Raji (cell line): ENCODE data around the gene DNASE1.
A peak's percentile ranks its signal among the peaks of the same experiment; 100 is the strongest.

Experiments
- POLR2A ChIP-seq: IDR thresholded peaks from 2 replicates; pipeline ENCODE4 v1.6.1; 2011; ENCODE audit warnings: low read depth, low read length, control low read depth; ENCODE audit not compliant: insufficient read depth

DNASE1 gene

DNA sequence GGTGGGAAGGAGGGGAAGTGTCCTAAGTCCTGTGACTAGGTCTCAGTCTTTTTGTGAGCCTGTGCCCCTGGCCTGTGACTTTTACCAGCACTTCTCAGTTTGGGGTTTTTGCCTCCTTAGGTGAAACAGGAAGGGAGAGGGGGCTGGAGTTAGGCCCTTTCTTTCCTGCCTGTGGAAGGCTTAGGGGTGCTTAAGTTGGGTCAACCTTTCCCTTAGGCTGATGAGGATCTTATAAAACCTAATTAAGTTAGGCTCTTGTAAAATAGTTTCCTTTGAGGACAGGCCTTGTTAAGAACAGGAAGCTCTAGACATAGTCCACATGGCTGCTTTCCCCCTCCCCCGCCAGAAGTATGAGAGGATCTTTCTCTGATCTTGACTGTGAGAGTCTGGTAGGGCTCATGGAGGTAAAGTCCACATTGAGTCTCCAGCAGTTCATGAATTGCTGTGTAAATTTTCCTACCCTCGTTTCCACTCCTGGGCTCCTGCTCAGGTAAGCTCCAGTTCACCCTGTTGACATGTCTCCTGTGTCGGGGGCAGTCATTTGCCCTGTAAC is 17.0 kb upstream of the DNASE1 start:
- TF ChIP-seq POLR2A: peak; percentile 26; the same call in 1 of the 2 replicates

DNA sequence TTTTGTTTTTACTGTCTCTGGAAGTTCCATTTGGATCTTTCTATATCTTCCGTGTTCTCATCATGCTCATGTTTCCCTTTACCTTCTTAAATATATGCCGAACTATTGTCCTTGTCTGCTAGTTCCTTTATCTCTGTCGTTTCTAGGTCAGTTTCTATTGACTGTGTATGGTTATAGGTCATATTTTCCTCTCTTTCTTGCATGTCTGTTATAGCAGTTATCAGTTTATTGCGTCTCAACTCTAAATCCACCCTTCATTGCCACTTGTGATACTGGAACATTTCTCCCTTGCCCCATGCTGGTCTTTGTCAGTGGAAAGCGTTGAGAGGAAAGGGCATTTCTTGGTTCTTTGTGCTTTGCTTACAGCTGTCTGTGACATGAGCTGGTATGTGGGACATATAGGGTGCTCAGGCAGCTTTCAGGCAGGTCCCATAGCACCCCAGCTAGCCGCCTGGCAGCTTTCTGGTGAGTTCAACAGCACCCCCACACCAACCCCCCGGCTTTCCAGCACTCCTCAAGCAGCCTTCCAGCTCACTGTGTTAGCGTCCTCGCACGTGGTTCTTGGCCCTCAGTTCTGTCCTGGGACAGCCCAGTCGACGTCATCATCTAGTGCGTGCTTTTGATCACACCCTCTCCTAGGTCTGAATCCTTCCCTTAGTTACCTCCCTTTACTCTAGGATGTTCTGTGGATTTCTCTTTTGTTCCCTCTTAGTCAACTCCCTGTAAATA is 15.4 kb upstream of the DNASE1 start:
- no peak for TF ChIP-seq POLR2A

DNA sequence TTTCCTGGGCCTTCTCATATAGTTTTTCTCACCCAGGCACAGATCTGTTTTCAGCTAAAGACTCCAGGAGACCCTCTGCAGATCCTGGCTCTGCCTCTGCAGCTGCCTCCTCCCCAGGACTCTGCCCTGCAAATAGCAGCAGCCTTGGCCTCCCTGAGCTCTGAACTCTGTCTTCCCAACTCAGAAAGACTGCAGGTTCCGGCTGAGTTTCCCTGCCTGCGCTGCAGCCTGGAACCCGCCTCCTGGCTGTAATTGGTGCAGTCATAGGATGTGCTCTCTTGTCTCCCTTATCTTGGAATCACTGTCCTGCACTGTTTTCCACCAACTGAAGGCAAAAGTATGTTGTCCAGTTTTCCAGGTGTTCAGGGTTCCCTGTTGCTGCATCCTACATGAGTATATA is 14.3 kb upstream of the DNASE1 start:
- no peak for TF ChIP-seq POLR2A

GRCh38 chr16:3640632-3641501 is 13.6 kb upstream of the DNASE1 start:
- no peak for TF ChIP-seq POLR2A

GRCh38 chr16:3641801-3642396 is 12.6 kb upstream of the DNASE1 start:
- TF ChIP-seq POLR2A: no peak

DNA sequence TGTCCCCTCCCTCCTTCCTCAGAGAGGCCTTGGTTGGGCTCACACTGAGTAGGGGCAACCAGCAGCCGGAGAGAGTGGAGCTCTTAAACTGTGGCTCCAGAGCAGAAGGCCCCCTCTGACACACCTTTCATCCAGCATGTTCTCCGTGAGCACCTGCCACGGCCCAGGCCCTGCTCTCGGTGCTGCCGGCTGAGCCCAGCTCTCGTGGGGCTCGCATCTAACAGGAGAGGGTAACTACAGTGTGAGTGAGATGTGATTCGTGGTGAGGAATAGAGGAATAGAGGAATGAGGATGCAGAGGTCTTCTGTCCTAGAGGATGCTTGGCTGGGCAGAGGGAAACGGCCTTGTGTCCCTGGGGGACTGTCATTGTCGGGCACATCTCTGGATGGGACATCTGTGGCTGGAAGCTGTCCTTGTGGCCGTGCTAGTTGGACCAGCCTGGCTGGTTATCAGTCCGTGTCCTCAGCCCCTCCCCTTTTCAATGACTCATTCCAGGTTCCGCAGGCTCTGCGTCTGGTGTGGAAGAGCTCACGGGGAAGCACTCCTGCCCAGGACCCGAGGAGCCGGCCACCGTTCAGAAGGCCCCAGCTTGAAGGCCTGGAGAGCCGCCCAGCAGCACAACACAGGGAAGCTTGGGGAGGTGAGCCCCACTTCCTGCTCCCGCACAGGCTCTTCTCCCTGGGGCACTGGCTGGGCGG is 11.9 kb upstream of the DNASE1 start:
- no peak for TF ChIP-seq POLR2A

DNA sequence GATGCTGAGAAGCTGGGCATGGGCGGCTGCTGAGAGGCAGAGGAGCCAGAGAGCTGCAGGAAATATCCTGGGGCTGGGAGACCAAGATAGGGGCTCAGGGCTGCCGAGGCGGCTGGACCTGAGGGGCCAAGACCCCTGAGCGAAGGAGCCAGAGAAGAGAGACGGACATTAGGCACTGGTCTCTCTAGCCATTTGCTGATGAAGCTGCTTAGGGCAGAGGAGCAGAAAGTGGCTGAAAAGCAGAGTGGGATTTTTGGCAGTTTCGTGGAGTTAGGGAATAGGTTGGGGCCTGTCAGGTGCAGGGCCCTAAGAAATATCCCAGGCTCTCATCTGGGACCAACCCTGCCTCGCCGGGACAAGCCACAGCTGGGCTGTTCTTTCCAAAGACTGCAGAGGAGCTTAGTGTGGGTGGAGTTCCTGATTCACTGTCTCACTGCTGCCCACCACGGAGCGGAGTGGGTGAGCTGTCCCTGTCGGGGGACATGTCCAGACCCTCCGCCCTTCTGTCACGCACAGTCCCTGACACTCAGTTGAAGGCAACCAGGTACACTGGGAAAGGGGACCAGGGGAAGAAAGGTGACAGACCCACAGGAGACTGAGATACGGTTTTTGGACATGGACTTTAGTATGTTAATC is 11.3 kb upstream of the DNASE1 start:
- TF ChIP-seq POLR2A: no peak

- TF ChIP-seq POLR2A: no peak
Observed at GRCh38 chr16:3645108-3645503, 9.4 kb upstream of the DNASE1 start.

- TF ChIP-seq POLR2A: no peak
Observed at GRCh38 chr16:3645504-3646347, 8.8 kb upstream of the DNASE1 start.

- TF ChIP-seq POLR2A: no peak
Observed at GRCh38 chr16:3646348-3646920, 8.1 kb upstream of the DNASE1 start.

DNA sequence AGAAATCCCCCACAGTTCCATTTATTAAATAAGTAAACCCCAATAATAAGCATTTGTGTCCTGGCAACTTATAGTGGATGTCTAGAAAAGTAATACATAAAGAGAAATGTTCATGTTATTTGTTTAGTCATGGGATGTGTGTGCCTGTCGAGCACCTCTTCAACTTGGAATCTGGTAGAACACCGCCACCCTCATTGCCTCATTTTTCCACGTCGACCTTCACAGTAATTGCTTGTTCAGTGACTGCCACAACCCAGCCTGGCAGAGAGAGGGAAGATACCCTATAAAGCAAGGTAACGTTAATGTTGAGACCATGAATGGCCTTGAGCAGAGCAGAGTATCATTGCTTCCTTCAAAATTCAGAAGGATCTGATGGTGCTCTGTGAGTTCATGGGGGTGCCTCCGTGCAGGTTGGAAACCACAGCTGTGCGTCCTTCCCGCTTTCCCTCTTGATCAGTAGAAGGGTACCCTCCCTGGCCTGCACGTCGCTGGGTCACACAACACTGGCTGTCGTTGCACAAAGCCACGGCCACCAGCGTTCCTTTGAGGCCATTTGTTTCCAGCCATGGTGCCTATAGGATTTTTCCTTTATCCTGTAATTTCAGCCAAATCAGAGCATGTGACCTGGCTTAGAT is 3.7 kb upstream of the DNASE1 start:
- no peak for TF ChIP-seq POLR2A

DNA sequence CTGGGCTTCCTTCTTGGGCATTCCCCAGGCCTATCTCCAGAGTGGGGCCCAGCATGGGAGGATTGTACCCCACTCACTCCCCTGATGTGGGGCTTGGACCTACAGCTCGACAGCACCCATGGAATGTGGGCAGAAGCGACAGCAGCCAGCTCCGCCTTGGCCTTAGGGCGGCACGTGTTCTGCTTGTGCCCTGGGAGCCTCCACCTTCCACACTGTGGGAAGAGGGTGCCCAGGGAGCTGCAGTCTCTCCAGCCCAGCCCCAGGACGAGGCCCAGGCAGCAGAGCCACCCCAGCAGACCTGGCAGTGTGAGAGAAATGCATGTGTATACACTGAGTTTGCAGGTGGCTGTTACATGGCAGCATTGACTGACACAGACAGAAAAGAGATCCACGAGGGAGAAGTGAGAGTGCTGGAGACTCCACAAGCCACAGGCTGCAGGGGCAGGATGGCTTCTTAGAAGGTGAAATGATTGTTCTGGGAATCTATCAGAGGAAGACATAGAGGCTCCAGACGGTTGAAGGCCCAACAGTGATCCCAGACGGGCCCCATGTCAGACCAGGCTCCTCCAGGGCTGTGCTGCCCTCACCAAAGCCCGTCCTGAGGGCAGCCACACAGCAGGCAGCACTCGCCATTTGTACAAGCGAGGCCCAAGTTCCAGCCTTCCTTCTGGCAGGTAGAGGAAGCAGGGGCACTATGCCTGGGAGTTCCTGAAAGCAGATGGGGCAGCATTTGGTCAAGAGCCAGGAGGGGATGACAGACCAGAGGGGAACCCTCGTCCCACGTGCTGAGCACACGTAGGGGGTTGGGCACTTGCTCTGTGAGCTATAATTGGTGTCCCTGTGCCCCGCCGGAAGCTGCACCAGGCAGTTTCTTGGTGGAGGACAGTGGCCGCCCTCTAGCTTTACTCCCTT is 2.8 kb upstream of the DNASE1 start:
- TF ChIP-seq POLR2A: no peak
